Calu3 (cell line): Measurements from ENCODE around the gene ATP6V1F. TPM values are rescaled to one million over a fixed set of nuclear protein-coding genes. Genes with fewer than 3 reads are reported as not detected.

Source experiments
- Bru-seq: library from RNA; stranded (reverse); fragments of 400-500 nt; gene quantifications from one replicate; lab custom pipeline; 2021; lab: Mats Ljungman, UMichigan
- BruChase-seq, 2 experiments: library from RNA; stranded (reverse); fragments of 400-500 nt; gene quantifications; one replicate each; lab custom pipeline; 2021; lab: Mats Ljungman, UMichigan
- BruUV-seq: library from RNA; stranded (reverse); fragments of 400-500 nt; replicated peaks from 2 replicates; lab custom pipeline; 2021; lab: Mats Ljungman, UMichigan
- CTCF ChIA-PET: fragments of 300-600 bp; sonication (Branson Sonifier 250); formaldehyde crosslinking; loops from one replicate; lab custom pipeline; 2022; ENCODE audit warnings: antibody characterized with exemption; lab: Charles Lee
- DNase-seq: peaks from one replicate; pipeline ENCODE4 v3.0.0; 2022
- H3K27ac Mint-ChIP-seq: one replicate; pipeline ENCODE4 v1.8.0; 2022; ENCODE audit warnings: mixed read lengths; ENCODE audit not compliant: unreplicated experiment
- H3K27me3 Mint-ChIP-seq: one replicate; pipeline ENCODE4 v1.8.0; 2022; ENCODE audit warnings: mixed read lengths; ENCODE audit not compliant: unreplicated experiment
- H3K36me3 Mint-ChIP-seq: one replicate; pipeline ENCODE4 v1.8.0; 2022; ENCODE audit warnings: mild to moderate bottlenecking, moderate library complexity, mixed read lengths; ENCODE audit not compliant: insufficient read depth, unreplicated experiment
- H3K4me1 Mint-ChIP-seq: one replicate; pipeline ENCODE4 v1.8.0; 2022; ENCODE audit warnings: mild to moderate bottlenecking, low read depth, mixed read lengths; ENCODE audit not compliant: unreplicated experiment
- H3K4me3 Mint-ChIP-seq: one replicate; pipeline ENCODE4 v1.8.0; 2022; ENCODE audit warnings: mild to moderate bottlenecking, low read depth, moderate library complexity, mixed read lengths; ENCODE audit not compliant: unreplicated experiment
- H3K9me3 Mint-ChIP-seq: one replicate; pipeline ENCODE4 v1.8.0; 2022; ENCODE audit warnings: low read depth, mixed read lengths; ENCODE audit not compliant: unreplicated experiment
- CTCF ChIP-seq: fragments of 200-600 bp; IDR thresholded peaks from one replicate; pipeline ENCODE4 v1.8.0; 2022; ENCODE audit warnings: antibody characterized with exemption; ENCODE audit not compliant: unreplicated experiment
- intact Hi-C: fragments of 100-400 bp; cut with micrococcal nuclease; formaldehyde crosslinking; loops from one replicate; pipeline ENCODE4 v1.10.0; 2022; ENCODE audit not compliant: unreplicated experiment
- long read RNA-seq: library from polyadenylated mRNA; stranded (forward); transcript quantifications from one replicate; pipeline ENCODE4 v2.0.0, GENCODE V29; 2022
- total RNA-seq: library from RNA; stranded (reverse); gene quantifications from 2 replicates; pipeline ENCODE4 v1.2.3, GENCODE V29; 2022

The ATP6V1F gene
- total RNA-seq, result 104 and 123 TPM in 2 replicates
- percentile 70 among the genes with signal in this experiment for Bru-seq, nascent RNA
- percentile 92 among the genes with signal in this experiment for BruChase-seq, experiment 1, labeled RNA remaining after a 6-hour chase
- BruChase-seq, experiment 2, labeled RNA remaining after a 2-hour chase, result percentile 77 among the genes with signal in this experiment
- long read RNA-seq, transcript ATP6V1F-201 (2 exons, 704 nt), result major isoform, 220 of 226 reads
- long read RNA-seq, partial matches to known transcripts, result 5 of 226 reads
- long read RNA-seq, other reads (novel, unspliced or antisense), result 1 of 226 reads

- H3K9me3 Mint-ChIP-seq, result no peaks in the 10 kb centered on the region
- H3K27me3 Mint-ChIP-seq, result peaks cover 8% of the 10 kb centered on the region
- H3K4me3 Mint-ChIP-seq, result peak within 1 kb of the TSS; percentile 90
- CTCF ChIA-PET, result interaction anchor here (1.0 to 1.9 kb wide), 3 partner anchors 13 to 229 kb away, joined by 3 to 9 read pairs (median 5); no protein-coding TSS in a partner anchor
- H3K36me3 Mint-ChIP-seq, result peaks cover 34% of the 10 kb centered on the region
- H3K4me1 Mint-ChIP-seq, result peaks cover 10% of the 10 kb centered on the region
- peak; percentile 98 for DNase-seq
- H3K27ac Mint-ChIP-seq, result peak within 1 kb of the TSS; percentile 82
- no TSS peak for BruUV-seq
- intact Hi-C loops, result loop anchor here (2.0 to 10.0 kb wide), 2 partner anchors 78 to 228 kb away; no protein-coding TSS in a partner anchor
- TF ChIP-seq CTCF, result no peak
Measured at GRCh38 chr7:128862571-128863432, at the start of gene ATP6V1F. ATP6V1F (plus strand) TSS chr7:128862856; CDS start chr7:128862905, 49 bp downstream.

DNA sequence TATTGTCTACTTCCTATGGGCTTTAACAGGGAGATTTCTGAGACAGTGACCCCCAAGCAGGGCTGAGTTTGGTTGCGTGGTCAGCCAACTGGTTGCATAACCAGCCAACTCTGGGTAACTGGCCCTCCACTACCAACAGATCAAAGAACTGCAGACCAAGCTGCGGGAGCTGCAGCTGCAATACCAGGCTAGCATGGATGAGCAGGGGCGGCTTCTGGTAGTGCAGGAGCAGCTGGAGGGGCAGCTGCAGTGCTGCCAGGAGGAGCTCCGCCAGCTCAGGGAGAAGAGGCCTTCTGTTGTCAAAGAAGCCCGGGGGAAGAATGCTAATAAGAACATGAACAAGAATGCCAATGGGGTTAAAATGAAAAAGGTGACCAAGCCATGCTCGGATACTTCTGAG, 48.2 kb upstream of the ATP6V1F start:
- Mint-ChIP-seq H3K36me3 (no peaks in the 10 kb centered on the region), H3K27ac (no peak overlapping the region), H3K4me3 (no peak overlapping the region), H3K4me1 (peaks cover 6% of the 10 kb centered on the region), H3K9me3 (no peaks in the 10 kb centered on the region), H3K27me3 (peaks cover 59% of the 10 kb centered on the region)
- DNase-seq, result no peak
- TF ChIP-seq CTCF, result no peak
- intact Hi-C loops, result no loop called here
- CTCF ChIA-PET, result no interaction called here
- no TSS peak for BruUV-seq

- no peak overlapping the region for H3K27ac Mint-ChIP-seq
- H3K36me3 Mint-ChIP-seq, result no peaks in the 10 kb centered on the region
- no TSS peak for BruUV-seq
- no peak for TF ChIP-seq CTCF
- no peaks in the 10 kb centered on the region for H3K9me3 Mint-ChIP-seq
- no peak overlapping the region for H3K4me3 Mint-ChIP-seq
- peaks cover 6% of the 10 kb centered on the region for H3K4me1 Mint-ChIP-seq
- no peak for DNase-seq
- intact Hi-C loops, result no loop called here
- peaks cover 59% of the 10 kb centered on the region for H3K27me3 Mint-ChIP-seq
- CTCF ChIA-PET, result no interaction called here
Measured at GRCh38 chr7:128815289-128815942, 47.2 kb upstream of the ATP6V1F start.

GRCh38 chr7:128818694-128819093, 44.0 kb upstream of the ATP6V1F start:
- H3K27me3 Mint-ChIP-seq, result peaks cover 85% of the 10 kb centered on the region
- no peak for TF ChIP-seq CTCF
- H3K27ac Mint-ChIP-seq, result no peak overlapping the region
- H3K4me3 Mint-ChIP-seq, result no peak overlapping the region
- no peaks in the 10 kb centered on the region for H3K9me3 Mint-ChIP-seq
- intact Hi-C loops, result no loop called here
- H3K4me1 Mint-ChIP-seq, result peaks cover 6% of the 10 kb centered on the region
- CTCF ChIA-PET, result interaction anchor here (0.5 kb wide), 1 partner anchor 13 kb away, joined by 5 read pairs; no protein-coding TSS in a partner anchor
- BruUV-seq, result no TSS peak
- H3K36me3 Mint-ChIP-seq, result no peaks in the 10 kb centered on the region
- DNase-seq, result no peak
